Liver (tissue), 9 donors: ENCODE data around the gene HEBP2. TPM values are rescaled to one million over a fixed set of nuclear protein-coding genes. Genes with fewer than 3 reads are reported as not detected.
A peak's percentile ranks its signal among the peaks of the same experiment; 100 is the strongest.

Experiments
- DNase-seq: peaks from one replicate; pipeline ENCODE4 v3.0.0-alpha.2; 2017; ENCODE audit warnings: low spot score
- H3K27ac ChIP-seq, 2 donors: one replicate each; pipeline ENCODE4 v1.7.0; 2013; ENCODE audit warnings: inconsistent platforms in 2 of 2, low read length in 2 of 2, control low read depth in 1 of 2, low read depth in 1 of 2, mild to moderate bottlenecking in 1 of 2
- H3K27me3 ChIP-seq, 4 donors: one replicate each; pipeline versions ENCODE4 v1.6.1 to v1.7.0; 2013; ENCODE audit warnings: low read length in 3 of 4, inconsistent platforms in 1 of 4, mild to moderate bottlenecking in 1 of 4, moderate library complexity in 1 of 4; ENCODE audit not compliant: control insufficient read depth in 4 of 4, insufficient read depth in 4 of 4
- H3K36me3 ChIP-seq, 4 donors: one replicate each; pipeline versions ENCODE4 v1.6.1 to v1.7.0; 2013; ENCODE audit warnings: low read length in 3 of 4, mild to moderate bottlenecking in 3 of 4, low read depth in 1 of 4, moderate library complexity in 1 of 4; ENCODE audit not compliant: control insufficient read depth in 4 of 4, insufficient read depth in 3 of 4
- H3K4me1 ChIP-seq, 4 donors: one replicate each; pipeline versions ENCODE4 v1.6.1 to v1.7.0; 2013; ENCODE audit warnings: low read length in 3 of 4, mild to moderate bottlenecking in 3 of 4, moderate library complexity in 1 of 4; ENCODE audit not compliant: control insufficient read depth in 4 of 4, insufficient read depth in 4 of 4
- H3K4me3 ChIP-seq, 3 donors: one replicate each; pipeline versions ENCODE4 v1.6.1 to v1.7.0; 2013; ENCODE audit warnings: low read length in 3 of 3, control low read depth in 1 of 3, low read depth in 1 of 3, mild to moderate bottlenecking in 1 of 3
- H3K9ac ChIP-seq, 2 donors: one replicate each; pipeline ENCODE4 v1.7.0; 2013; ENCODE audit warnings: low read length in 2 of 2, mild to moderate bottlenecking in 2 of 2, moderate library complexity in 2 of 2, control low read depth in 1 of 2, low read depth in 1 of 2
- H3K9me3 ChIP-seq, 4 donors: one replicate each; pipeline versions ENCODE4 v1.6.1 to v1.7.0; 2013; ENCODE audit warnings: low read length in 3 of 4; ENCODE audit not compliant: control insufficient read depth in 4 of 4
- EGR1 ChIP-seq, 2 donors: IDR thresholded peaks; 2 replicates each; pipeline ENCODE4 v1.6.1; 2016 to 2018; ENCODE audit warnings: antibody characterized with exemption in 2 of 2, low read depth in 2 of 2
- FOXA1 ChIP-seq: IDR thresholded peaks from 2 replicates; pipeline ENCODE4 v1.6.1; 2016; ENCODE audit warnings: antibody characterized with exemption
- GABPA ChIP-seq, 2 donors: IDR thresholded peaks in 1 of 2; conservative IDR thresholded peaks in 1 of 2; 2 replicates each; pipeline ENCODE4 v1.6.1; 2016; ENCODE audit warnings: antibody characterized with exemption in 2 of 2, mild to moderate bottlenecking in 1 of 2, moderate library complexity in 1 of 2
- JUND ChIP-seq, 2 donors: IDR thresholded peaks; 2 replicates each; pipeline ENCODE4 v1.6.1; 2016; ENCODE audit warnings: antibody characterized with exemption in 2 of 2
- MAX ChIP-seq: IDR thresholded peaks from 2 replicates; pipeline ENCODE4 v1.6.1; 2016; ENCODE audit warnings: antibody characterized with exemption
- NR2F2 ChIP-seq: IDR thresholded peaks from 2 replicates; pipeline ENCODE4 v1.6.1; 2016; ENCODE audit warnings: antibody characterized with exemption
- RAD21 ChIP-seq, 2 donors: IDR thresholded peaks; 2 replicates each; pipeline ENCODE4 v1.6.1; 2016; ENCODE audit warnings: antibody characterized with exemption in 2 of 2, mild to moderate bottlenecking in 2 of 2
- REST ChIP-seq: IDR thresholded peaks from 2 replicates; pipeline ENCODE4 v1.6.1; 2016; ENCODE audit warnings: antibody characterized with exemption, mild to moderate bottlenecking
- SP1 ChIP-seq: IDR thresholded peaks from 2 replicates; pipeline ENCODE4 v1.6.1; 2018; ENCODE audit warnings: antibody characterized with exemption, mild to moderate bottlenecking
- TAF1 ChIP-seq: conservative IDR thresholded peaks from 2 replicates; pipeline ENCODE4 v1.6.1; 2016; ENCODE audit warnings: antibody characterized with exemption, mild to moderate bottlenecking
- YY1 ChIP-seq: IDR thresholded peaks from 2 replicates; pipeline ENCODE4 v1.6.1; 2016; ENCODE audit warnings: antibody characterized with exemption, mild to moderate bottlenecking
- WGBS: extraction: QIAGEN DNeasy Blood & Tissue Kit; methylation state at CpG from one replicate; pipeline ENCODE4 v1.1.7; 2013; 5-methylcytosine and 5-hydroxymethylcytosine counted together
- polyA plus RNA-seq, 2 donors: library from polyadenylated mRNA; stranded (reverse) in 1 of 2; unstranded in 1 of 2; fragments of 200-250 nt in 1 of 2; fragments of >200 nt in 1 of 2; fragmentation: Nextera tagmentation in 1 of 2; extraction: Ambion mirVana in 1 of 2; gene quantifications; one replicate each; pipeline versions ENCODE4 v1.2.1 to v1.2.3, GENCODE V29; 2013 to 2015
- total RNA-seq, 2 donors: library from RNA; depleted of rRNA; stranded (reverse); fragments of >200 nt; gene quantifications; one replicate each; pipeline ENCODE4 v1.2.3, GENCODE V29; 2014
- TF ChIP-seq, protein P1 (sequence below): IDR thresholded peaks from 2 replicates; pipeline ENCODE4 v1.6.1; 2016; ENCODE audit warnings: antibody characterized with exemption
- TF ChIP-seq, protein P2 (sequence below): fragments of 150-350 bp; IDR thresholded peaks from 2 replicates; pipeline ENCODE4 v1.5.1; 2017; ENCODE audit warnings: improper control_type of control experiment, low read depth, low read length; ENCODE audit not compliant: missing input control
- TF ChIP-seq, protein P3 (sequence below): IDR thresholded peaks from 2 replicates; pipeline ENCODE4 v1.6.1; 2016; ENCODE audit warnings: antibody characterized with exemption
- donor health status: healthy.
- donor health status: healthy.
- donor health status: healthy.
- donor health status: healthy.
- donor health status: healthy.

HEBP2 gene
- total and polyA plus RNA-seq, 4 donors = 5.6 to 58.0 (median 16.8) TPM

GRCh38 chr6:138430361-138431145, 26.5 kb downstream of the HEBP2 start (continued):
- TF ChIP-seq, protein P1, sequence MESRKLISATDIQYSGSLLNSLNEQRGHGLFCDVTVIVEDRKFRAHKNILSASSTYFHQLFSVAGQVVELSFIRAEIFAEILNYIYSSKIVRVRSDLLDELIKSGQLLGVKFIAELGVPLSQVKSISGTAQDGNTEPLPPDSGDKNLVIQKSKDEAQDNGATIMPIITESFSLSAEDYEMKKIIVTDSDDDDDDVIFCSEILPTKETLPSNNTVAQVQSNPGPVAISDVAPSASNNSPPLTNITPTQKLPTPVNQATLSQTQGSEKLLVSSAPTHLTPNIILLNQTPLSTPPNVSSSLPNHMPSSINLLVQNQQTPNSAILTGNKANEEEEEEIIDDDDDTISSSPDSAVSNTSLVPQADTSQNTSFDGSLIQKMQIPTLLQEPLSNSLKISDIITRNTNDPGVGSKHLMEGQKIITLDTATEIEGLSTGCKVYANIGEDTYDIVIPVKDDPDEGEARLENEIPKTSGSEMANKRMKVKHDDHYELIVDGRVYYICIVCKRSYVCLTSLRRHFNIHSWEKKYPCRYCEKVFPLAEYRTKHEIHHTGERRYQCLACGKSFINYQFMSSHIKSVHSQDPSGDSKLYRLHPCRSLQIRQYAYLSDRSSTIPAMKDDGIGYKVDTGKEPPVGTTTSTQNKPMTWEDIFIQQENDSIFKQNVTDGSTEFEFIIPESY = no peak
- TF ChIP-seq RAD21 (IDR thresholded peaks at IDR 0.05) (no peak), TAF1 (no peak), SP1 (no peak)

DNA sequence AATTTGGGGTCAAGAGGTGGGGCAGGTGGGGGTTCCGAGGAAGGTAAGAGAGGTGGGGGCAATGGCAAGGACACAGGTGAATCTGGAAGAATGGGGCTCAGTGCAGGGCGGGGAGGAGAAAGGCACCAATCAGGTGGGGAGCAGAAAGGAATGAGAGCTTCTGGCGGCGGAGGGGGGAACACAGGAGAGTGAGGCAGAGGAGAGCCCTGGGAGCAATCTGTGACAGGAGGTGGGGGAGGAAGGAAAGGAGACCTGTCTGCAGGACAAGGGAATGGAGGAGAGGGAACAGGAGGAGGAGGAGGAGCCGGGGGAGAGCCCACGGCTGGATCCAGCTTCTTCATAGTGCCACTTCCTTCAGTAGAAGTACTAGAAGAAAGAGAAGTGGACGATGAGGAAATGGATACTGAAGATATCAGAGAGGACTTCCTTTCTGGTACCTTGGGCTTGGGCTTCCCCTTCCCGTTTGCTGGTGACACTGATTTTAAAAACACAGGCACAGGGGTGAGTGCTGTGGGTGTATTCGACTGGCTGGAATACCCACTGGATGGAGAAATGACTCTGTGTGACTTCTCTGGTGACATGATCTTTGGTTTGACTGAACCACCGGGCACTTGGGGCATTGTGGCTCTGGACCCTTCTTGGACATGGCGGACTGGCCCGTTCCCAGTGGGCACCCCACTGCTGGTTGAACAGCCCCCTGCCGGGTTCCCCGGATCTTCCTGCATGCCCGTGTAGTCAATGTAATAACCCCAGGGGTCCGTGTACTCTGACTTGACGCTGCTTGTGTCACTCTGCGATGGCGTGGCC, 27.4 kb downstream of the HEBP2 start:
- DNase-seq = no peak
- no peak overlapping the region for H3K27ac ChIP-seq
- H3K9ac ChIP-seq = no peak overlapping the region
- 87% methylated on average over 19 of the region's 19 CpGs for WGBS
- peak; percentile 35 for TF ChIP-seq MAX
- TF ChIP-seq, protein P2, sequence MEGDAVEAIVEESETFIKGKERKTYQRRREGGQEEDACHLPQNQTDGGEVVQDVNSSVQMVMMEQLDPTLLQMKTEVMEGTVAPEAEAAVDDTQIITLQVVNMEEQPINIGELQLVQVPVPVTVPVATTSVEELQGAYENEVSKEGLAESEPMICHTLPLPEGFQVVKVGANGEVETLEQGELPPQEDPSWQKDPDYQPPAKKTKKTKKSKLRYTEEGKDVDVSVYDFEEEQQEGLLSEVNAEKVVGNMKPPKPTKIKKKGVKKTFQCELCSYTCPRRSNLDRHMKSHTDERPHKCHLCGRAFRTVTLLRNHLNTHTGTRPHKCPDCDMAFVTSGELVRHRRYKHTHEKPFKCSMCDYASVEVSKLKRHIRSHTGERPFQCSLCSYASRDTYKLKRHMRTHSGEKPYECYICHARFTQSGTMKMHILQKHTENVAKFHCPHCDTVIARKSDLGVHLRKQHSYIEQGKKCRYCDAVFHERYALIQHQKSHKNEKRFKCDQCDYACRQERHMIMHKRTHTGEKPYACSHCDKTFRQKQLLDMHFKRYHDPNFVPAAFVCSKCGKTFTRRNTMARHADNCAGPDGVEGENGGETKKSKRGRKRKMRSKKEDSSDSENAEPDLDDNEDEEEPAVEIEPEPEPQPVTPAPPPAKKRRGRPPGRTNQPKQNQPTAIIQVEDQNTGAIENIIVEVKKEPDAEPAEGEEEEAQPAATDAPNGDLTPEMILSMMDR = no peak
- H3K4me1 ChIP-seq = peaks cover 2 to 24% (median 10%) of the 10 kb centered on the region in 4 donors
- H3K9me3 ChIP-seq = no peaks in the 10 kb centered on the region
- peaks cover 0 to 35% (median 22%) of the 10 kb centered on the region in 4 donors for H3K36me3 ChIP-seq
- no peaks in the 10 kb centered on the region for H3K27me3 ChIP-seq
- no peak overlapping the region for H3K4me3 ChIP-seq

DNA sequence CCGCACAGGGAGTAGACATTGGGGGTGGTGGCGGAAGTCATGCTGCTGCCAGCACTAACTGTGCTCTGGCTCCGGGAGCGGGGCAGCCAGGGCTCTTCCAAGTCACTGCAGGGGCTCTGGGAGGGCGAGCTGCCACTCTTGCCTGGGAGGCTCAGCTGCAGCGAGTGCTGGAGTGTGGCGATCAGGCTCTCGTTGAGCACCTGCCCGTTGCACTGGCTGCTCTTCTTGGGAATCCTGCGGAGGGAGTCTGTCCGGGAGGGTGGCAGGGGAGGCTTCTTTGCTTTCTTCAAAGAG, 28.0 kb downstream of the HEBP2 start:
- H3K36me3 ChIP-seq = peaks cover 0 to 33% (median 23%) of the 10 kb centered on the region in 4 donors
- no peaks in the 10 kb centered on the region for H3K9me3 ChIP-seq
- no peak overlapping the region for H3K9ac ChIP-seq
- H3K27ac ChIP-seq = no peak overlapping the region
- DNase-seq = no peak
- no peaks in the 10 kb centered on the region for H3K27me3 ChIP-seq
- H3K4me3 ChIP-seq = no peak overlapping the region
- WGBS = 95% methylated on average over 11 of the region's 11 CpGs
- peaks cover 2 to 24% (median 10%) of the 10 kb centered on the region in 4 donors for H3K4me1 ChIP-seq
- TF ChIP-seq RAD21 (IDR thresholded peaks at IDR 0.05) (no peak), SP1 (no peak), YY1 (no peak), FOXA1 (no peak), TAF1 (no peak), GABPA (IDR thresholded peaks at IDR 0.05 in 1 of 2, conservative IDR thresholded peaks at IDR 0.05 in 1 of 2) (no peak), NR2F2 (no peak), MAX (no peak), REST (no peak), EGR1 (IDR thresholded peaks at IDR 0.05; ENCODE audit: low read depth in 2 of 2) (no peak), JUND (IDR thresholded peaks at IDR 0.05) (no peak)
- TF ChIP-seq, protein P2 = no peak
- TF ChIP-seq, protein P1 = no peak
- TF ChIP-seq, protein P3, sequence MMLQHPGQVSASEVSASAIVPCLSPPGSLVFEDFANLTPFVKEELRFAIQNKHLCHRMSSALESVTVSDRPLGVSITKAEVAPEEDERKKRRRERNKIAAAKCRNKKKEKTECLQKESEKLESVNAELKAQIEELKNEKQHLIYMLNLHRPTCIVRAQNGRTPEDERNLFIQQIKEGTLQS = no peak
